GM12878 (cell line): Measurements from ENCODE around the gene ZNF280D. TPM values are rescaled to one million over a fixed set of nuclear protein-coding genes. Genes with fewer than 3 reads are reported as not detected.

Experiments used
- ATAC-seq: fragments of 200-7000 bp; cut with Tn5 transposase; 3 replicates; pipeline ENCODE4 v1.9.1; 2020; ENCODE audit warnings: mild to moderate bottlenecking, moderate library complexity
- BruUV-seq: library from RNA; stranded (reverse); fragments of 400-500 nt; replicated peaks from 2 replicates; lab custom pipeline; 2021; lab: Mats Ljungman, UMichigan
- CTCF ChIA-PET: fragments of 300-600 bp; sonication (Branson Sonifier 250); formaldehyde crosslinking; extraction: SDS; loops from one replicate; lab custom pipeline; 2021; ENCODE audit warnings: inconsistent platforms; lab: Yijun Ruan, JAX
- POLR2A ChIA-PET: fragments of 350-600 bp; formaldehyde crosslinking; extraction: SDS; loops from one replicate; lab custom pipeline; 2021; ENCODE audit warnings: inconsistent platforms; lab: Charles Lee
- RAD21 ChIA-PET: fragments of 300-600 bp; sonication (Branson Sonifier 250); formaldehyde crosslinking; loops from one replicate; lab custom pipeline; 2023; ENCODE audit warnings: antibody characterized with exemption; ENCODE audit not compliant: unreplicated experiment; lab: Charles Lee
- SMC1A ChIA-PET: fragments of 300-600 bp; sonication (Branson Sonifier 250); formaldehyde crosslinking; loops from one replicate; lab custom pipeline; 2023; ENCODE audit not compliant: unreplicated experiment, uncharacterized antibody; lab: Charles Lee
- DNase-seq: peaks from one replicate; pipeline ENCODE4 v3.0.0-alpha.2; 2011; ENCODE audit warnings: low read depth, low spot score
- FAIRE-seq: peaks from 3 replicates; lab custom pipeline; 2011; peaks lifted over from hg19 to GRCh38; lab: Jason Lieb, UNC
- H2AFZ ChIP-seq: 2 replicates; pipeline ENCODE4 v1.6.0; 2011; ENCODE audit warnings: low read depth, low read length, control low read depth; ENCODE audit not compliant: control insufficient read depth
- H3K27ac ChIP-seq: 2 replicates; pipeline ENCODE4 v1.5.1; 2011; ENCODE audit warnings: control low read depth; ENCODE audit not compliant: control insufficient read depth, insufficient read depth
- H3K27me3 ChIP-seq, 2 experiments: replicated peaks in 1 of 2; 2 replicates each; pipeline versions ENCODE4 v1.6.0 to v1.6.1; 2011; ENCODE audit warnings: low read length in 1 of 2; ENCODE audit not compliant: control insufficient read depth in 2 of 2, insufficient read depth in 2 of 2
- H3K36me3 ChIP-seq, 2 experiments: 2 replicates each; pipeline ENCODE4 v1.5.1; 2011; ENCODE audit warnings: low read length in 1 of 2; ENCODE audit not compliant: control insufficient read depth in 2 of 2, insufficient read depth in 2 of 2
- H3K4me1 ChIP-seq: 2 replicates; pipeline ENCODE4 v1.6.1; 2011; ENCODE audit warnings: mild to moderate bottlenecking, low read length, moderate library complexity, mixed read lengths; ENCODE audit not compliant: control insufficient read depth, insufficient read depth
- H3K4me2 ChIP-seq: 2 replicates; pipeline ENCODE4 v1.6.0; 2011; ENCODE audit warnings: control low read depth; ENCODE audit not compliant: control insufficient read depth, insufficient read depth
- H3K4me3 ChIP-seq: fragments of 200-600 bp; sonication (generic); 2 replicates; pipeline ENCODE4 v1.5.1; 2016
- H3K79me2 ChIP-seq: 2 replicates; pipeline ENCODE4 v1.6.0; 2011; ENCODE audit warnings: low read length; ENCODE audit not compliant: control insufficient read depth, insufficient read depth
- H3K9ac ChIP-seq: 2 replicates; pipeline ENCODE4 v1.8.0; 2011; ENCODE audit warnings: low read length, control low read depth, mixed read lengths; ENCODE audit not compliant: control insufficient read depth, insufficient read depth
- H3K9me3 ChIP-seq: replicated peaks from 3 replicates; pipeline ENCODE4 v1.5.1; 2011; ENCODE audit warnings: mild to moderate bottlenecking, low read length; ENCODE audit not compliant: control insufficient read depth, insufficient read depth
- H4K20me1 ChIP-seq: 2 replicates; pipeline ENCODE4 v1.6.0; 2011; ENCODE audit not compliant: control insufficient read depth, insufficient read depth
- CEBPB ChIP-seq, 2 experiments: fragments of 150-350 bp in 1 of 2; IDR thresholded peaks; 2 replicates each; pipeline ENCODE4 v1.6.1; 2012 to 2014; ENCODE audit warnings: low read depth in 2 of 2, low read length in 2 of 2, borderline replicate concordance in 1 of 2, inconsistent platforms in 1 of 2
- CHD2 ChIP-seq: IDR thresholded peaks from 2 replicates; pipeline ENCODE4 v1.6.1; 2011; ENCODE audit warnings: low read depth, low read length, improper control_type of control experiment, borderline replicate concordance
- CHD4 ChIP-seq: fragments of 200-600 bp; sonication (generic); IDR thresholded peaks from 2 replicates; pipeline ENCODE4 v1.6.1; 2016; ENCODE audit warnings: mild to moderate bottlenecking
- ESRRA ChIP-seq: IDR thresholded peaks from 2 replicates; pipeline ENCODE4 v1.6.1; 2012; ENCODE audit warnings: mild to moderate bottlenecking, low read length, improper control_type of control experiment
- FOS ChIP-seq: IDR thresholded peaks from 3 replicates; pipeline ENCODE4 v1.6.1; 2011; ENCODE audit warnings: borderline replicate concordance; ENCODE audit not compliant: insufficient read length; ENCODE audit errors: extremely low read depth
- SIN3A ChIP-seq: IDR thresholded peaks from 2 replicates; pipeline ENCODE4 v1.6.1; 2012; ENCODE audit warnings: low read depth, low read length, improper control_type of control experiment
- ZNF24 ChIP-seq: fragments of 450-650 bp; IDR thresholded peaks from 2 replicates; pipeline ENCODE4 v1.6.1; 2017; ENCODE audit warnings: antibody characterized with exemption, mild to moderate bottlenecking
- ZSCAN29 ChIP-seq: fragments of 450-650 bp; IDR thresholded peaks from 2 replicates; pipeline ENCODE4 v1.6.1; 2017; ENCODE audit warnings: mild to moderate bottlenecking, moderate library complexity
- WGBS: methylation state at CpG from one replicate; pipeline ENCODE4 v1.1.6; 2016; ENCODE audit warnings: low lambda C conversion rate; ENCODE audit not compliant: insufficient replicate concordance, insufficient coverage; ENCODE audit errors: missing lambda C conversion rate; 5-methylcytosine and 5-hydroxymethylcytosine counted together
- in situ Hi-C: fragments of 300-500 bp; cut with MboI; formaldehyde crosslinking; loops from 9 replicates; pipeline ENCODE4 v1.14.3; 2018; ENCODE audit warnings: mixed read lengths
- intact Hi-C: fragments of 100-400 bp; cut with micrococcal nuclease; formaldehyde crosslinking; loops from one replicate; pipeline ENCODE4 v1.14.2; 2022; ENCODE audit not compliant: unreplicated experiment
- polyA plus RNA-seq, 11 experiments: library from polyadenylated mRNA; depleted of rRNA in 4 of 11; unstranded in 6 of 11; stranded (reverse) in 5 of 11; fragments of >200 nt; fragmentation: Nextera tagmentation in 4 of 11; fragmentation: Illumina TruSeq in 1 of 11; extraction: Ambion mirVana in 4 of 11; extraction: Trizol in 1 of 11; gene quantifications; 1 replicate in 1 of 11; 2 replicates in 10 of 11; pipeline versions ENCODE4 v1.2.1 to v1.2.3, GENCODE V29; 2011 to 2016; ENCODE audit warnings: inconsistent platforms in 2 of 11, missing spikeins in 2 of 11, low read depth in 1 of 11
- total RNA-seq, 4 experiments: library from RNA; depleted of rRNA in 3 of 4; stranded (reverse); fragments of >200 nt in 3 of 4; fragmentation: Illumina TruSeq in 1 of 4; extraction: Trizol in 1 of 4; gene quantifications; 2 replicates each; pipeline versions ENCODE4 v1.2.1 to v1.2.3, GENCODE V29; 2013 to 2021
- TF ChIP-seq, protein P1 (sequence below): fragments of 450-650 bp; IDR thresholded peaks from 2 replicates; pipeline ENCODE4 v1.6.1; 2014; ENCODE audit warnings: mild to moderate bottlenecking
- TF ChIP-seq, protein P2 (sequence below): IDR thresholded peaks from 2 replicates; pipeline ENCODE4 v1.6.1; 2012; ENCODE audit warnings: low read depth, low read length, improper control_type of control experiment
- TF ChIP-seq, protein P3 (sequence below): IDR thresholded peaks from 2 replicates; pipeline ENCODE4 v1.6.1; 2011; ENCODE audit warnings: low read depth, mild to moderate bottlenecking, low read length, moderate library complexity, borderline replicate concordance; ENCODE audit errors: extremely low read depth
- TF ChIP-seq, protein P4 (sequence below): fragments of 450-650 bp; formaldehyde crosslinking; IDR thresholded peaks from 2 replicates; pipeline ENCODE4 v1.4.0; 2020; ENCODE audit warnings: mild to moderate bottlenecking, moderate library complexity

ZNF280D gene
- total and polyA plus RNA-seq, 10 of the 15 experiments (the other 5 are each of a cell fraction or from before 2014, with no cell fraction given): 5.6 to 18.6 (median 8.6) TPM

DNA sequence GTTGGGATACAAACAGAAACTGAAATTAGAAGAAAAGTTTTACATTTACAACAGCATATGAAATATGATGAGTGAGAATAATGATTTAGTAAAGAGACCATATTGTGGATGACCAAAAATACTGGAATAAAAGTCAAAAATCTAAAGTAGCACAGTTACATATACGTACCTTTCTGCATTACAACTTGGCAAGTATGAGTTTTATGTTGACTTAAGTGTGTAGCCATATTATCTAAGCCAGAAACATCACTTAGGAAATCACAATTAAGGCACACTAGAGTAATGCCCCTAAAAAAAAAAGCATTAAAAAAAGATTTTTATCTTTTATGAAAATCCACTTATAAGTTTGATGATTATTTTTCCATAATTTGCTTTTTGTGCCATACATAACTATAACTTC is 79.1 kb downstream of the ZNF280D start:
- WGBS: 73% methylated on average over 1 of the region's 1 CpG
- Histone ChIP-seq H3K9me3 (no peaks in the 10 kb centered on the region), H3K36me3 (peaks cover 0 to 7% of the 10 kb centered on the region in 2 experiments; a peak in 1 of 4 replicates), H3K4me2 (no peak overlapping the region), H3K79me2 (no peaks in the 10 kb centered on the region), H3K4me3 (no peak overlapping the region), H3K4me1 (no peaks in the 10 kb centered on the region), H4K20me1 (no peaks in the 10 kb centered on the region), H3K27ac (no peak overlapping the region), H2AFZ (no peak overlapping the region), H3K27me3 (no peaks in the 10 kb centered on the region), H3K9ac (no peak overlapping the region)
- ChIA-PET POLR2A (no interaction called here), CTCF (no interaction called here), SMC1A (interaction anchor here (0.6 kb wide), 1 partner anchor 789 kb away, joined by 3 read pairs; no protein-coding TSS in a partner anchor), RAD21 (no interaction called here)
- DNase-seq: no peak
- TF ChIP-seq, protein P1, sequence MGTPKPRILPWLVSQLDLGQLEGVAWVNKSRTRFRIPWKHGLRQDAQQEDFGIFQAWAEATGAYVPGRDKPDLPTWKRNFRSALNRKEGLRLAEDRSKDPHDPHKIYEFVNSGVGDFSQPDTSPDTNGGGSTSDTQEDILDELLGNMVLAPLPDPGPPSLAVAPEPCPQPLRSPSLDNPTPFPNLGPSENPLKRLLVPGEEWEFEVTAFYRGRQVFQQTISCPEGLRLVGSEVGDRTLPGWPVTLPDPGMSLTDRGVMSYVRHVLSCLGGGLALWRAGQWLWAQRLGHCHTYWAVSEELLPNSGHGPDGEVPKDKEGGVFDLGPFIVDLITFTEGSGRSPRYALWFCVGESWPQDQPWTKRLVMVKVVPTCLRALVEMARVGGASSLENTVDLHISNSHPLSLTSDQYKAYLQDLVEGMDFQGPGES: no peak
- TF ChIP-seq FOS: no peak
- no peak for TF ChIP-seq ZNF24
- TF ChIP-seq, protein P2, sequence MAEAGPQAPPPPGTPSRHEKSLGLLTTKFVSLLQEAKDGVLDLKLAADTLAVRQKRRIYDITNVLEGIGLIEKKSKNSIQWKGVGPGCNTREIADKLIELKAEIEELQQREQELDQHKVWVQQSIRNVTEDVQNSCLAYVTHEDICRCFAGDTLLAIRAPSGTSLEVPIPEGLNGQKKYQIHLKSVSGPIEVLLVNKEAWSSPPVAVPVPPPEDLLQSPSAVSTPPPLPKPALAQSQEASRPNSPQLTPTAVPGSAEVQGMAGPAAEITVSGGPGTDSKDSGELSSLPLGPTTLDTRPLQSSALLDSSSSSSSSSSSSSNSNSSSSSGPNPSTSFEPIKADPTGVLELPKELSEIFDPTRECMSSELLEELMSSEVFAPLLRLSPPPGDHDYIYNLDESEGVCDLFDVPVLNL: no peak
- TF ChIP-seq CEBPB (IDR thresholded peaks at IDR 0.05; ENCODE audit: borderline replicate concordance in 1 of 2, low read depth in 2 of 2, low read length in 2 of 2): no peak
- in situ Hi-C loops (no loop called here), intact Hi-C loops (no loop called here)
- no peak for FAIRE-seq
- ATAC-seq: no peak
- BruUV-seq: no TSS peak

DNA sequence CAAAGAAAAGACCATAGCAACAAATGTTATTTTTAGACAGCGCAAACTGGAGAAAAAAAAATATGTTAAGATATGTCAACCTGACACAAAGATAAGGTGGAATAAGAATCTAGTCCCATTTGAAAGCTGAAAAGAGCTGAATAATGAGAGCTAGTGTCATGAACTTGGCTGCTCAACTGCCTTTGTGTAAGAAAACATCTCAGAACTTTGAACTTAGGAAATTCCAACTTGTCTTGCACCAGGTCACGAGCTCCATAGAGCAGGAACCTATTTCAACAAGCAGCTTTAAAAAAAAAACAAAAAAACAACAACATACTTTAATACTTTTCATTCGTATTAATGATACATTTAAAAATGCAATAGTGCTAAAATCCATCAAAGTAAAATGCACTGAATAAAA is 79.5 kb downstream of the ZNF280D start:
- ChIA-PET CTCF (no interaction called here), RAD21 (no interaction called here), POLR2A (no interaction called here), SMC1A (no interaction called here)
- BruUV-seq: no TSS peak
- no peak for FAIRE-seq
- H3K79me2 ChIP-seq: no peaks in the 10 kb centered on the region
- H3K27me3 ChIP-seq: no peaks in the 10 kb centered on the region
- no peak overlapping the region for H2AFZ ChIP-seq
- no peak overlapping the region for H3K9ac ChIP-seq
- intact Hi-C loops (no loop called here), in situ Hi-C loops (no loop called here)
- WGBS: 97% methylated on average over 3 of the region's 3 CpGs
- H3K4me2 ChIP-seq: no peak overlapping the region
- H3K36me3 ChIP-seq: peaks cover 0 to 7% of the 10 kb centered on the region in 2 experiments; a peak in 1 of 4 replicates
- no peak for DNase-seq
- ATAC-seq: no peak
- no peaks in the 10 kb centered on the region for H3K9me3 ChIP-seq
- H3K27ac ChIP-seq: no peak overlapping the region
- no peaks in the 10 kb centered on the region for H3K4me1 ChIP-seq
- no peaks in the 10 kb centered on the region for H4K20me1 ChIP-seq
- H3K4me3 ChIP-seq: no peak overlapping the region
- no peak for TF ChIP-seq CHD2
- no peak for TF ChIP-seq SIN3A
- no peak for TF ChIP-seq ESRRA
- no peak for TF ChIP-seq CHD4
- TF ChIP-seq, protein P3, sequence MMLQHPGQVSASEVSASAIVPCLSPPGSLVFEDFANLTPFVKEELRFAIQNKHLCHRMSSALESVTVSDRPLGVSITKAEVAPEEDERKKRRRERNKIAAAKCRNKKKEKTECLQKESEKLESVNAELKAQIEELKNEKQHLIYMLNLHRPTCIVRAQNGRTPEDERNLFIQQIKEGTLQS: no peak
- TF ChIP-seq ZSCAN29: no peak
- TF ChIP-seq, protein P4, sequence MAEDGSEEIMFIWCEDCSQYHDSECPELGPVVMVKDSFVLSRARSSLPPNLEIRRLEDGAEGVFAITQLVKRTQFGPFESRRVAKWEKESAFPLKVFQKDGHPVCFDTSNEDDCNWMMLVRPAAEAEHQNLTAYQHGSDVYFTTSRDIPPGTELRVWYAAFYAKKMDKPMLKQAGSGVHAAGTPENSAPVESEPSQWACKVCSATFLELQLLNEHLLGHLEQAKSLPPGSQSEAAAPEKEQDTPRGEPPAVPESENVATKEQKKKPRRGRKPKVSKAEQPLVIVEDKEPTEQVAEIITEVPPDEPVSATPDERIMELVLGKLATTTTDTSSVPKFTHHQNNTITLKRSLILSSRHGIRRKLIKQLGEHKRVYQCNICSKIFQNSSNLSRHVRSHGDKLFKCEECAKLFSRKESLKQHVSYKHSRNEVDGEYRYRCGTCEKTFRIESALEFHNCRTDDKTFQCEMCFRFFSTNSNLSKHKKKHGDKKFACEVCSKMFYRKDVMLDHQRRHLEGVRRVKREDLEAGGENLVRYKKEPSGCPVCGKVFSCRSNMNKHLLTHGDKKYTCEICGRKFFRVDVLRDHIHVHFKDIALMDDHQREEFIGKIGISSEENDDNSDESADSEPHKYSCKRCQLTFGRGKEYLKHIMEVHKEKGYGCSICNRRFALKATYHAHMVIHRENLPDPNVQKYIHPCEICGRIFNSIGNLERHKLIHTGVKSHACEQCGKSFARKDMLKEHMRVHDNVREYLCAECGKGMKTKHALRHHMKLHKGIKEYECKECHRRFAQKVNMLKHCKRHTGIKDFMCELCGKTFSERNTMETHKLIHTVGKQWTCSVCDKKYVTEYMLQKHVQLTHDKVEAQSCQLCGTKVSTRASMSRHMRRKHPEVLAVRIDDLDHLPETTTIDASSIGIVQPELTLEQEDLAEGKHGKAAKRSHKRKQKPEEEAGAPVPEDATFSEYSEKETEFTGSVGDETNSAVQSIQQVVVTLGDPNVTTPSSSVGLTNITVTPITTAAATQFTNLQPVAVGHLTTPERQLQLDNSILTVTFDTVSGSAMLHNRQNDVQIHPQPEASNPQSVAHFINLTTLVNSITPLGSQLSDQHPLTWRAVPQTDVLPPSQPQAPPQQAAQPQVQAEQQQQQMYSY: no peak
